GM12878 (cell line): ENCODE measurements around the gene PCNX1. TPM values are rescaled to one million over a fixed set of nuclear protein-coding genes. Genes with fewer than 3 reads are reported as not detected.

ENCODE experiments used
- ATAC-seq: fragments of 200-7000 bp; cut with Tn5 transposase; 3 replicates; pipeline ENCODE4 v1.9.1; 2020; ENCODE audit warnings: mild to moderate bottlenecking, moderate library complexity
- BruUV-seq: library from RNA; stranded (reverse); fragments of 400-500 nt; replicated peaks from 2 replicates; lab custom pipeline; 2021; lab: Mats Ljungman, UMichigan
- CTCF ChIA-PET: fragments of 300-600 bp; sonication (Branson Sonifier 250); formaldehyde crosslinking; extraction: SDS; loops from one replicate; lab custom pipeline; 2021; ENCODE audit warnings: inconsistent platforms; lab: Yijun Ruan, JAX
- POLR2A ChIA-PET: fragments of 350-600 bp; formaldehyde crosslinking; extraction: SDS; loops from one replicate; lab custom pipeline; 2021; ENCODE audit warnings: inconsistent platforms; lab: Charles Lee
- RAD21 ChIA-PET: fragments of 300-600 bp; sonication (Branson Sonifier 250); formaldehyde crosslinking; loops from one replicate; lab custom pipeline; 2023; ENCODE audit warnings: antibody characterized with exemption; ENCODE audit not compliant: unreplicated experiment; lab: Charles Lee
- SMC1A ChIA-PET: fragments of 300-600 bp; sonication (Branson Sonifier 250); formaldehyde crosslinking; loops from one replicate; lab custom pipeline; 2023; ENCODE audit not compliant: unreplicated experiment, uncharacterized antibody; lab: Charles Lee
- DNase-seq: peaks from one replicate; pipeline ENCODE4 v3.0.0-alpha.2; 2011; ENCODE audit warnings: low read depth, low spot score
- FAIRE-seq: peaks from 3 replicates; lab custom pipeline; 2011; peaks lifted over from hg19 to GRCh38; lab: Jason Lieb, UNC
- H2AFZ ChIP-seq: 2 replicates; pipeline ENCODE4 v1.6.0; 2011; ENCODE audit warnings: low read depth, low read length, control low read depth; ENCODE audit not compliant: control insufficient read depth
- H3K27ac ChIP-seq: 2 replicates; pipeline ENCODE4 v1.5.1; 2011; ENCODE audit warnings: control low read depth; ENCODE audit not compliant: control insufficient read depth, insufficient read depth
- H3K27me3 ChIP-seq, 2 experiments: replicated peaks in 1 of 2; 2 replicates each; pipeline versions ENCODE4 v1.6.0 to v1.6.1; 2011; ENCODE audit warnings: low read length in 1 of 2; ENCODE audit not compliant: control insufficient read depth in 2 of 2, insufficient read depth in 2 of 2
- H3K36me3 ChIP-seq, 2 experiments: 2 replicates each; pipeline ENCODE4 v1.5.1; 2011; ENCODE audit warnings: low read length in 1 of 2; ENCODE audit not compliant: control insufficient read depth in 2 of 2, insufficient read depth in 2 of 2
- H3K4me1 ChIP-seq: 2 replicates; pipeline ENCODE4 v1.6.1; 2011; ENCODE audit warnings: mild to moderate bottlenecking, low read length, moderate library complexity, mixed read lengths; ENCODE audit not compliant: control insufficient read depth, insufficient read depth
- H3K4me2 ChIP-seq: 2 replicates; pipeline ENCODE4 v1.6.0; 2011; ENCODE audit warnings: control low read depth; ENCODE audit not compliant: control insufficient read depth, insufficient read depth
- H3K4me3 ChIP-seq: fragments of 200-600 bp; sonication (generic); 2 replicates; pipeline ENCODE4 v1.5.1; 2016
- H3K79me2 ChIP-seq: 2 replicates; pipeline ENCODE4 v1.6.0; 2011; ENCODE audit warnings: low read length; ENCODE audit not compliant: control insufficient read depth, insufficient read depth
- H3K9ac ChIP-seq: 2 replicates; pipeline ENCODE4 v1.8.0; 2011; ENCODE audit warnings: low read length, control low read depth, mixed read lengths; ENCODE audit not compliant: control insufficient read depth, insufficient read depth
- H3K9me3 ChIP-seq: replicated peaks from 3 replicates; pipeline ENCODE4 v1.5.1; 2011; ENCODE audit warnings: mild to moderate bottlenecking, low read length; ENCODE audit not compliant: control insufficient read depth, insufficient read depth
- H4K20me1 ChIP-seq: 2 replicates; pipeline ENCODE4 v1.6.0; 2011; ENCODE audit not compliant: control insufficient read depth, insufficient read depth
- CHD1 ChIP-seq: IDR thresholded peaks from 2 replicates; pipeline ENCODE4 v1.6.1; 2012; ENCODE audit warnings: low read depth, low read length, improper control_type of control experiment
- E2F4 ChIP-seq: IDR thresholded peaks from 2 replicates; pipeline ENCODE4 v1.6.1; 2012; ENCODE audit warnings: low read depth, low read length, improper control_type of control experiment
- E4F1 ChIP-seq: fragments of 450-650 bp; IDR thresholded peaks from 2 replicates; pipeline ENCODE4 v1.6.1; 2018; ENCODE audit warnings: borderline replicate concordance, mild to moderate bottlenecking; ENCODE audit not compliant: partially characterized antibody
- KAT2A ChIP-seq: conservative IDR thresholded peaks from 2 replicates; pipeline ENCODE4 v1.6.1; 2011; ENCODE audit warnings: low read depth, low read length; ENCODE audit not compliant: control insufficient read depth
- LARP7 ChIP-seq: fragments of 450-650 bp; IDR thresholded peaks from 2 replicates; pipeline ENCODE4 v1.6.1; 2017; ENCODE audit warnings: mild to moderate bottlenecking
- MYB ChIP-seq: fragments of 150-350 bp; IDR thresholded peaks from 2 replicates; pipeline ENCODE4 v1.6.1; 2014; ENCODE audit warnings: mild to moderate bottlenecking, low read depth, low read length, borderline replicate concordance
- NFXL1 ChIP-seq: fragments of 450-650 bp; IDR thresholded peaks from 2 replicates; pipeline ENCODE4 v1.6.1; 2017; ENCODE audit warnings: antibody characterized with exemption, mild to moderate bottlenecking, borderline replicate concordance
- NFYB ChIP-seq: IDR thresholded peaks from 2 replicates; pipeline ENCODE4 v1.6.1; 2011; ENCODE audit warnings: low read depth, mild to moderate bottlenecking, low read length, improper control_type of control experiment, moderate library complexity; ENCODE audit not compliant: insufficient read depth
- POU2F2 ChIP-seq: IDR thresholded peaks from 3 replicates; pipeline ENCODE4 v1.6.1; 2011; ENCODE audit warnings: low read depth, mild to moderate bottlenecking, low read length, borderline replicate concordance
- RAD51 ChIP-seq: fragments of 450-650 bp; IDR thresholded peaks from 2 replicates; pipeline ENCODE4 v1.6.1; 2016; ENCODE audit warnings: moderate library complexity, mild to moderate bottlenecking, inconsistent platforms
- RELA ChIP-seq: fragments of 450-650 bp; IDR thresholded peaks from 2 replicates; pipeline ENCODE4 v1.8.0; 2014; ENCODE audit warnings: borderline replicate concordance; ENCODE audit not compliant: partially characterized antibody
- SMARCA5 ChIP-seq: fragments of 450-650 bp; IDR thresholded peaks from 2 replicates; pipeline ENCODE4 v1.6.1; 2017; ENCODE audit warnings: mild to moderate bottlenecking
- TCF3 ChIP-seq: IDR thresholded peaks from 2 replicates; pipeline ENCODE4 v1.6.1; 2012; ENCODE audit warnings: low read depth, mild to moderate bottlenecking, low read length, borderline replicate concordance; ENCODE audit not compliant: insufficient read depth
- TCF7 ChIP-seq: IDR thresholded peaks from 2 replicates; pipeline ENCODE4 v1.6.1; 2014; ENCODE audit warnings: antibody characterized with exemption, borderline replicate concordance
- ZNF24 ChIP-seq: fragments of 450-650 bp; IDR thresholded peaks from 2 replicates; pipeline ENCODE4 v1.6.1; 2017; ENCODE audit warnings: antibody characterized with exemption, mild to moderate bottlenecking
- ZNF592 ChIP-seq: fragments of 450-650 bp; IDR thresholded peaks from 2 replicates; pipeline ENCODE4 v1.6.1; 2017; ENCODE audit warnings: mild to moderate bottlenecking, moderate library complexity
- ZSCAN29 ChIP-seq: fragments of 450-650 bp; IDR thresholded peaks from 2 replicates; pipeline ENCODE4 v1.6.1; 2017; ENCODE audit warnings: mild to moderate bottlenecking, moderate library complexity
- WGBS: methylation state at CpG from one replicate; pipeline ENCODE4 v1.1.6; 2016; ENCODE audit warnings: low lambda C conversion rate; ENCODE audit not compliant: insufficient replicate concordance, insufficient coverage; ENCODE audit errors: missing lambda C conversion rate; 5-methylcytosine and 5-hydroxymethylcytosine counted together
- in situ Hi-C: fragments of 300-500 bp; cut with MboI; formaldehyde crosslinking; loops from 9 replicates; pipeline ENCODE4 v1.14.3; 2018; ENCODE audit warnings: mixed read lengths
- intact Hi-C: fragments of 100-400 bp; cut with micrococcal nuclease; formaldehyde crosslinking; loops from one replicate; pipeline ENCODE4 v1.14.2; 2022; ENCODE audit not compliant: unreplicated experiment
- polyA plus RNA-seq, 11 experiments: library from polyadenylated mRNA; depleted of rRNA in 4 of 11; unstranded in 6 of 11; stranded (reverse) in 5 of 11; fragments of >200 nt; fragmentation: Nextera tagmentation in 4 of 11; fragmentation: Illumina TruSeq in 1 of 11; extraction: Ambion mirVana in 4 of 11; extraction: Trizol in 1 of 11; gene quantifications; 1 replicate in 1 of 11; 2 replicates in 10 of 11; pipeline versions ENCODE4 v1.2.1 to v1.2.3, GENCODE V29; 2011 to 2016; ENCODE audit warnings: inconsistent platforms in 2 of 11, missing spikeins in 2 of 11, low read depth in 1 of 11
- total RNA-seq, 4 experiments: library from RNA; depleted of rRNA in 3 of 4; stranded (reverse); fragments of >200 nt in 3 of 4; fragmentation: Illumina TruSeq in 1 of 4; extraction: Trizol in 1 of 4; gene quantifications; 2 replicates each; pipeline versions ENCODE4 v1.2.1 to v1.2.3, GENCODE V29; 2013 to 2021

Gene PCNX1
- total and polyA plus RNA-seq, 10 of the 15 experiments (the other 5 are each of a cell fraction or from before 2014, with no cell fraction given) = 4.6 to 53.9 (median 20.5) TPM

- no peak overlapping the region for H2AFZ ChIP-seq
- no TSS peak for BruUV-seq
- no peaks in the 10 kb centered on the region for H3K4me1 ChIP-seq
- H4K20me1 ChIP-seq = no peaks in the 10 kb centered on the region
- ChIA-PET POLR2A (interaction anchor here (0.5 kb wide), 1 partner anchor 1946 kb away, joined by 3 read pairs; no protein-coding TSS in a partner anchor), CTCF (interaction anchor here (0.6 kb wide), 1 partner anchor 699 kb away, joined by 3 read pairs; no protein-coding TSS in a partner anchor), RAD21 (no interaction called here), SMC1A (interaction anchor here (0.9 to 1.9 kb wide), 3 partner anchors 9 to 731 kb away, joined by 3 to 5 read pairs (median 5); no protein-coding TSS in a partner anchor)
- intact Hi-C loops = no loop called here
- in situ Hi-C loops = no loop called here
- no peak for TF ChIP-seq ZNF592
- TF ChIP-seq NFXL1 = no peak
- TF ChIP-seq LARP7 = no peak
- no peak for TF ChIP-seq TCF7
- TF ChIP-seq POU2F2 = no peak
- no peak for TF ChIP-seq RAD51
- TF ChIP-seq E4F1 = no peak
- no peak for TF ChIP-seq ZNF24
- TF ChIP-seq KAT2A = no peak
- no peak for TF ChIP-seq CHD1
- TF ChIP-seq RELA = no peak
- no peak for TF ChIP-seq TCF3
- no peak for TF ChIP-seq E2F4
- TF ChIP-seq ZSCAN29 = no peak
- no peak for TF ChIP-seq NFYB
- no peak for TF ChIP-seq SMARCA5
- TF ChIP-seq MYB = no peak
- no peaks in the 10 kb centered on the region for H3K9me3 ChIP-seq
- no peak overlapping the region for H3K9ac ChIP-seq
- H3K27ac ChIP-seq = no peak overlapping the region
- no peaks in the 10 kb centered on the region for H3K79me2 ChIP-seq
- no peaks in the 10 kb centered on the region for H3K27me3 ChIP-seq
- FAIRE-seq (no peak), DNase-seq (no peak), ATAC-seq (peak; percentile 29; the same call in 2 of the 3 replicates)
- no peaks in the 10 kb centered on the region for H3K36me3 ChIP-seq
- 62% methylated on average over 4 of the region's 4 CpGs for WGBS
- no peak overlapping the region for H3K4me2 ChIP-seq
- H3K4me3 ChIP-seq = no peak overlapping the region
These were observed 216.4 kb downstream of the PCNX1 start for GRCh38 chr14:71123579-71124135.
